ENCODE measurements around the gene WDFY4. TPM values are rescaled to one million over a fixed set of nuclear protein-coding genes. Genes with fewer than 3 reads are reported as not detected.

Gene WDFY4
- total RNA-seq, 3 donors from 2014 or later, result 2.3 to 7.0 (median 5.8) TPM

- intact Hi-C loops (cut with DNase I; ENCODE audit: low total_unique reads), result no loop called here
- Histone ChIP-seq H3K4me1 (no peaks in the 10 kb centered on the region), H3K9me3 (no peaks in the 10 kb centered on the region), H3K4me3 (no peak overlapping the region), H3K27ac (no peak overlapping the region), H3K27me3 (peaks cover 0 to 4% of the 10 kb centered on the region in 2 donors), H3K36me3 (no peaks in the 10 kb centered on the region)
- TF ChIP-seq POLR2A (IDR thresholded peaks at IDR 0.05) (no peak), POLR2AphosphoS5 (IDR thresholded peaks at IDR 0.05) (no peak)
- TF ChIP-seq, protein P1, sequence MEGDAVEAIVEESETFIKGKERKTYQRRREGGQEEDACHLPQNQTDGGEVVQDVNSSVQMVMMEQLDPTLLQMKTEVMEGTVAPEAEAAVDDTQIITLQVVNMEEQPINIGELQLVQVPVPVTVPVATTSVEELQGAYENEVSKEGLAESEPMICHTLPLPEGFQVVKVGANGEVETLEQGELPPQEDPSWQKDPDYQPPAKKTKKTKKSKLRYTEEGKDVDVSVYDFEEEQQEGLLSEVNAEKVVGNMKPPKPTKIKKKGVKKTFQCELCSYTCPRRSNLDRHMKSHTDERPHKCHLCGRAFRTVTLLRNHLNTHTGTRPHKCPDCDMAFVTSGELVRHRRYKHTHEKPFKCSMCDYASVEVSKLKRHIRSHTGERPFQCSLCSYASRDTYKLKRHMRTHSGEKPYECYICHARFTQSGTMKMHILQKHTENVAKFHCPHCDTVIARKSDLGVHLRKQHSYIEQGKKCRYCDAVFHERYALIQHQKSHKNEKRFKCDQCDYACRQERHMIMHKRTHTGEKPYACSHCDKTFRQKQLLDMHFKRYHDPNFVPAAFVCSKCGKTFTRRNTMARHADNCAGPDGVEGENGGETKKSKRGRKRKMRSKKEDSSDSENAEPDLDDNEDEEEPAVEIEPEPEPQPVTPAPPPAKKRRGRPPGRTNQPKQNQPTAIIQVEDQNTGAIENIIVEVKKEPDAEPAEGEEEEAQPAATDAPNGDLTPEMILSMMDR (IDR thresholded peaks at IDR 0.05), result no peak
- DNase-seq (ENCODE audit: low spot score in 2 of 2), result no peak
Measured at GRCh38 chr10:48699011-48699627, 14.4 kb downstream of the WDFY4 start.

GRCh38 chr10:48700071-48700470, 15.4 kb downstream of the WDFY4 start:
- DNase-seq (ENCODE audit: low spot score in 2 of 2), result no peak
- Histone ChIP-seq H3K27ac (no peak overlapping the region), H3K36me3 (no peaks in the 10 kb centered on the region), H3K9me3 (no peaks in the 10 kb centered on the region), H3K4me1 (no peaks in the 10 kb centered on the region), H3K4me3 (no peak overlapping the region), H3K27me3 (peaks cover 0 to 7% of the 10 kb centered on the region in 2 donors)
- intact Hi-C loops (cut with DNase I; ENCODE audit: low total_unique reads), result no loop called here
- TF ChIP-seq, protein P1 (IDR thresholded peaks at IDR 0.05), result no peak
- TF ChIP-seq POLR2AphosphoS5 (IDR thresholded peaks at IDR 0.05) (no peak), POLR2A (IDR thresholded peaks at IDR 0.05) (no peak)

DNA sequence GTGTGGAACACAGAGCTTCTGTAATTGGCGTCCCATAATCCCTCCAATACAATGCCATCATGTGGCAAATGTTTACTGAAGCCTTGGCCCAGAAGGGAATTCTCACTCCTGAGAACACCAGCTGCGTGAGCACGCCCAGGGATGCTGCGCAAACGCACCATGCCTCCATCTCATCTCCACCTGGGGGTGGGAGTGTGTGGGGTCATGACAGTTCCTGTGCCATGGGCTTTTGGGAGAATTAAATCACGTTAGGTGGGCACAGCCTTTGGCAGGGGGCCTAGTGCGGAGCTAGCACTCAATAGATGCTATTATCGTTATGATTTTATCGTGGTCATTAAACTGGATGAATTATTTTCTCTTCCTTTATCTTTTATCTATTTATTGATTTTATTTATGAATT, 15.8 kb downstream of the WDFY4 start:
- no peak overlapping the region for H3K4me3 ChIP-seq
- H3K36me3 ChIP-seq, result no peaks in the 10 kb centered on the region
- peaks cover 0 to 7% of the 10 kb centered on the region in 2 donors for H3K27me3 ChIP-seq
- H3K27ac ChIP-seq, result no peak overlapping the region
- no peak for DNase-seq (ENCODE audit: low spot score in 2 of 2)
- TF ChIP-seq POLR2A (IDR thresholded peaks at IDR 0.05) (no peak), POLR2AphosphoS5 (IDR thresholded peaks at IDR 0.05) (no peak)
- no peaks in the 10 kb centered on the region for H3K4me1 ChIP-seq
- no peaks in the 10 kb centered on the region for H3K9me3 ChIP-seq
- intact Hi-C loops (cut with DNase I; ENCODE audit: low total_unique reads), result no loop called here

DNA sequence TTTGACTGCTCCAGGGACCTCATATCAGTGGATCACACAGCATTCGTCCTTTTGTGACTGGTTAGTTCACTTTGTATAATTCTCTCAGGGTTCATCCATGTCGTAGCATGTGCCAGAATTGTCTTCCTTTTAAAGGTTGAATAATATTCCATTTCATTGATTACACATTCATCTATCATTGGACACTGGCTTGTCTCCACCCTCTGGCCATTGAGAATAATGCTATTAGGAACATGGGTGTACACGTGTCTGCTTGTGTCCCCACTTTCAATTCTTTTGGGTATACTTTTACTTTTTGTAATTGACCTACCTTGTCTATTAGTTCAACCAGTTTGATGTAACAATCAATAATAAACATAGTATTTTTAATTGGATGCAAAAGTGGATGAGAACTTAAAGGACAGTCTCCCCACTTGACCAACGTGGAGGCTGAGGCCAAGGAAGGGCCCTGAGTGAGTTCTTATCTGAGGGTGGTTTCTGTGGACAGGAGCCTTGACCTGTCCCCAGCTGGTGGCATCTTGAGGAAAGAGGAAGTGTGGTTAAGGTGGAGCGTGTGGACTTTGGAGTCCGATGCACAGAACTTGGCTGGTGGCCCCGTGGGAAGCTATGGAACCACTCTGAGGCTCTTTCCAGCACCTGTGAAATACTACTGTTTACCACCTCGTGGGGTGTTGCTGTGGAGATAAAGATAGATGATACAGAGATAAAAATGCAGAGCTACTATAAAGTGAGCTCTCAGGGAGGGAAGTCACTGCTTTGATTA, 16.6 kb downstream of the WDFY4 start:
- Histone ChIP-seq H3K27ac (no peak overlapping the region), H3K36me3 (no peaks in the 10 kb centered on the region), H3K4me1 (no peaks in the 10 kb centered on the region), H3K9me3 (no peaks in the 10 kb centered on the region), H3K4me3 (no peak overlapping the region), H3K27me3 (peaks cover 0 to 7% of the 10 kb centered on the region in 2 donors)
- TF ChIP-seq, protein P1 (IDR thresholded peaks at IDR 0.05), result no peak
- TF ChIP-seq POLR2A (IDR thresholded peaks at IDR 0.05) (no peak), POLR2AphosphoS5 (IDR thresholded peaks at IDR 0.05) (no peak)
- DNase-seq (ENCODE audit: low spot score in 2 of 2), result no peak
- intact Hi-C loops (cut with DNase I; ENCODE audit: low total_unique reads), result no loop called here

DNA sequence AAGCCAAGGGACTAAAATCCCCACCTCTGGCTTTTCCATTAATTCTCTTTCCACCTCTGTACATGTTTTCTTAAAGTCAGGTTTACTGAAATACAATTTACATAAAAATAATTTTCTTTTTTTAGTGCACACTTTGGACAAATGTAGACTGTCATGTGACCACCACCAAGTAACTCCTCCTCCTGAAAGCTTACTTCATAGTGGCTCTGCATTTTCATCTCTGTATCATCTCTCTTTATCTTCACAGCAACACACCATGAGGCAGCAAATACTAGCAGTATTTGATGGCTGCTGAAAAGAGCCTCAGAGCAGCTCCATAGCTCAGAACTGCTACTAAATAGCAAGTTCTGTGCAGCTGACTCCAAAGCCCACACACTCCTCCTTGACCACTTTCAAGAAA, 17.3 kb downstream of the WDFY4 start:
- intact Hi-C loops (cut with DNase I; ENCODE audit: low total_unique reads), result no loop called here

More for the DNA sequence above, 17.3 kb downstream of the WDFY4 start:
- H3K4me3 ChIP-seq, result no peak overlapping the region
- no peaks in the 10 kb centered on the region for H3K4me1 ChIP-seq
- H3K27ac ChIP-seq, result no peak overlapping the region
- H3K27me3 ChIP-seq, result peaks cover 0 to 7% of the 10 kb centered on the region in 2 donors
- TF ChIP-seq POLR2AphosphoS5 (IDR thresholded peaks at IDR 0.05) (no peak), POLR2A (IDR thresholded peaks at IDR 0.05) (no peak)
- TF ChIP-seq, protein P1 (IDR thresholded peaks at IDR 0.05), result no peak
- H3K36me3 ChIP-seq, result no peaks in the 10 kb centered on the region
- no peak for DNase-seq (ENCODE audit: low spot score in 2 of 2)
- no peaks in the 10 kb centered on the region for H3K9me3 ChIP-seq

Measured in breast epithelium (tissue), 4 donors.